ENCODE measurements around the gene ECM1. TPM values are rescaled to one million over a fixed set of nuclear protein-coding genes. Genes with fewer than 3 reads are reported as not detected.

Gene ECM1
- total RNA-seq, 1 experiment from 2014 or later = 1.7 TPM

DNA sequence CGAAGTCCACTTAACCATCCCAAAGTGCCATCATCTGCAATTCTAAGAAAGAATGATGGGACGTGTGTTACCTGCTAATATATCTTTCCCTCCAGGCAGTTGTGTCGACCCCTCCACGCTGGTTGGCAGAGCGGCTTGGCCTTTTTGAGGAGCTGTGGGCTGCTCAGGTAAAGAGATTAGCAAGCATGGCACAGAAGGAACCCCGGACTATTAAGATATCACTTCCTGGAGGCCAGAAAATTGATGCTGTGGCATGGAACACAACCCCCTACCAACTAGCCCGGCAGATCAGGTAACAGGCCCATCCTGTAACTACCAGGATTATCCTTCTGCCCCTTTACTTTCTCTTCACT, 20.2 kb upstream of the ECM1 start:
- no peaks in the 10 kb centered on the region for H3K27me3 Mint-ChIP-seq (ENCODE audit: insufficient read depth, unreplicated experiment)
- peaks cover 14% of the 10 kb centered on the region for H3K4me1 Mint-ChIP-seq (ENCODE audit: insufficient read depth, unreplicated experiment)
- POLR2A ChIA-PET = interaction anchor here (0.6 to 4.6 kb wide), 31 partner anchors 9 to 519 kb away, joined by 3 to 32 read pairs (median 5); partner anchors contain the start of genes ANXA9, APH1A, ECM1 and ENSA
- no peak for DNase-seq (ENCODE audit: unreplicated experiment)
- intact Hi-C loops (cut with micrococcal nuclease) = loop anchor here (10.0 kb wide), 1 partner anchor 327 kb away; no protein-coding TSS in a partner anchor
- H3K4me3 Mint-ChIP-seq (ENCODE audit: unreplicated experiment) = peak overlapping the region; percentile 99
- H3K36me3 Mint-ChIP-seq (ENCODE audit: insufficient read depth, unreplicated experiment) = peaks cover 40% of the 10 kb centered on the region
- no TSS peak for BruUV-seq (replicated peaks)
- TF ChIP-seq, protein P1, sequence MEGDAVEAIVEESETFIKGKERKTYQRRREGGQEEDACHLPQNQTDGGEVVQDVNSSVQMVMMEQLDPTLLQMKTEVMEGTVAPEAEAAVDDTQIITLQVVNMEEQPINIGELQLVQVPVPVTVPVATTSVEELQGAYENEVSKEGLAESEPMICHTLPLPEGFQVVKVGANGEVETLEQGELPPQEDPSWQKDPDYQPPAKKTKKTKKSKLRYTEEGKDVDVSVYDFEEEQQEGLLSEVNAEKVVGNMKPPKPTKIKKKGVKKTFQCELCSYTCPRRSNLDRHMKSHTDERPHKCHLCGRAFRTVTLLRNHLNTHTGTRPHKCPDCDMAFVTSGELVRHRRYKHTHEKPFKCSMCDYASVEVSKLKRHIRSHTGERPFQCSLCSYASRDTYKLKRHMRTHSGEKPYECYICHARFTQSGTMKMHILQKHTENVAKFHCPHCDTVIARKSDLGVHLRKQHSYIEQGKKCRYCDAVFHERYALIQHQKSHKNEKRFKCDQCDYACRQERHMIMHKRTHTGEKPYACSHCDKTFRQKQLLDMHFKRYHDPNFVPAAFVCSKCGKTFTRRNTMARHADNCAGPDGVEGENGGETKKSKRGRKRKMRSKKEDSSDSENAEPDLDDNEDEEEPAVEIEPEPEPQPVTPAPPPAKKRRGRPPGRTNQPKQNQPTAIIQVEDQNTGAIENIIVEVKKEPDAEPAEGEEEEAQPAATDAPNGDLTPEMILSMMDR (IDR thresholded peaks at IDR 0.05; ENCODE audit: unreplicated experiment) = no peak
- no peaks in the 10 kb centered on the region for H3K9me3 Mint-ChIP-seq (ENCODE audit: unreplicated experiment)
- H3K27ac Mint-ChIP-seq (ENCODE audit: low read depth, unreplicated experiment) = peak overlapping the region; percentile 93
- CTCF ChIA-PET = interaction anchor here (0.6 to 1.7 kb wide), 4 partner anchors 28 to 508 kb away, joined by 3 to 5 read pairs (median 4); partner anchors contain the start of gene FALEC

DNA sequence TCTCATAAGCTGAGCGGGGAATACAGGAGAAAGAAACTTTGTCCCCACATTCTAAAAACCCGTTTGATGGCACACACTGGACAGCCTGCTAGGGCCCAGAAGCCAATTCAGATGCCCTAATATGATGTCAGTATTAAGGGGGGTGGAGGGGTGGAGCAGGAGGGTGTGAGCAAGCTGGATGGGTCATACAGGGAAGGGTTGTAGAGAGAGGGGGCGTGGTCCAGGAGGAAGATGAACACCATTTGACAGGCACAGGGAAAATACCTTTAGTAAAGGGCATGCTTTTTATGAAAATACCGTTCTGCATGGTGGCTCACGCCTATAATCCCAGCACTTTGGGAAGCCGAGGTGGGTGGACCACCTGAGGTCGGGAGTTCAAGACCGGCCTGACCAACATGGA, 14.7 kb upstream of the ECM1 start:
- no peaks in the 10 kb centered on the region for H3K27me3 Mint-ChIP-seq (ENCODE audit: insufficient read depth, unreplicated experiment)

DNA sequence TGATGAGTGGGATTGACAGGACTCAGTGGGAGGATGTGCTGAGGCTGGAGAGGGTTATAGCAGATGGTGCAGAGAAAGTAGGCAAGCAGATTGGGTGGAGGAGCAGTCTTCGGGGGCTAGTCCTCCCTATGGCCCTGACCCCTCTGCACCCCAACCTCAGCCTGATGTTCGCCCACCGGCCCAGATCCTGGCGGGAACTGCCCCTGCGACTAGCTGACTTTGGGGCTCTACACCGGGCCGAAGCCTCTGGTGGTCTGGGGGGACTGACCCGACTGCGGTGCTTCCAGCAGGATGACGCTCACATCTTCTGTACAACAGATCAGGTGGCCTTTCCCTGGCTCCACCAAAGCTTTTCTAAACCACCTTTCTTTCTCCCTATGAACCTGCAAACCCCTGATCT, 9.6 kb upstream of the ECM1 start:
- H3K4me3 Mint-ChIP-seq (ENCODE audit: unreplicated experiment) = no peak overlapping the region
- H3K36me3 Mint-ChIP-seq (ENCODE audit: insufficient read depth, unreplicated experiment) = peaks cover 77% of the 10 kb centered on the region
- no peak overlapping the region for H3K27ac Mint-ChIP-seq (ENCODE audit: low read depth, unreplicated experiment)
- TF ChIP-seq, protein P1 (IDR thresholded peaks at IDR 0.05; ENCODE audit: unreplicated experiment) = no peak
- H3K9me3 Mint-ChIP-seq (ENCODE audit: unreplicated experiment) = no peaks in the 10 kb centered on the region
- intact Hi-C loops (cut with micrococcal nuclease) = no loop called here
- CTCF ChIA-PET = interaction anchor here (0.6 to 0.7 kb wide), 2 partner anchors 219 to 420 kb away, joined by 3 to 4 read pairs; no protein-coding TSS in a partner anchor
- no TSS peak for BruUV-seq (replicated peaks)
- H3K4me1 Mint-ChIP-seq (ENCODE audit: insufficient read depth, unreplicated experiment) = no peaks in the 10 kb centered on the region
- POLR2A ChIA-PET = interaction anchor here (1.3 to 1.4 kb wide), 2 partner anchors 9 to 11 kb away, joined by 4 to 9 read pairs; partner anchors contain the start of genes ECM1 and TARS2
- H3K27me3 Mint-ChIP-seq (ENCODE audit: insufficient read depth, unreplicated experiment) = no peaks in the 10 kb centered on the region
- DNase-seq (ENCODE audit: unreplicated experiment) = no peak

More for the DNA sequence above, 14.7 kb upstream of the ECM1 start:
- BruUV-seq (replicated peaks) = no TSS peak
- intact Hi-C loops (cut with micrococcal nuclease) = no loop called here
- peaks cover 6% of the 10 kb centered on the region for H3K4me1 Mint-ChIP-seq (ENCODE audit: insufficient read depth, unreplicated experiment)
- no peaks in the 10 kb centered on the region for H3K9me3 Mint-ChIP-seq (ENCODE audit: unreplicated experiment)
- H3K36me3 Mint-ChIP-seq (ENCODE audit: insufficient read depth, unreplicated experiment) = peaks cover 88% of the 10 kb centered on the region
- CTCF ChIA-PET = interaction anchor here (1.2 kb wide), 1 partner anchor 39 kb away, joined by 3 read pairs; no protein-coding TSS in a partner anchor
- TF ChIP-seq, protein P1 (IDR thresholded peaks at IDR 0.05; ENCODE audit: unreplicated experiment) = no peak
- no peak for DNase-seq (ENCODE audit: unreplicated experiment)
- H3K4me3 Mint-ChIP-seq (ENCODE audit: unreplicated experiment) = no peak overlapping the region
- H3K27ac Mint-ChIP-seq (ENCODE audit: low read depth, unreplicated experiment) = no peak overlapping the region
- POLR2A ChIA-PET = interaction anchor here (0.6 kb wide), 1 partner anchor 53 kb away, joined by 3 read pairs; no protein-coding TSS in a partner anchor

DNA sequence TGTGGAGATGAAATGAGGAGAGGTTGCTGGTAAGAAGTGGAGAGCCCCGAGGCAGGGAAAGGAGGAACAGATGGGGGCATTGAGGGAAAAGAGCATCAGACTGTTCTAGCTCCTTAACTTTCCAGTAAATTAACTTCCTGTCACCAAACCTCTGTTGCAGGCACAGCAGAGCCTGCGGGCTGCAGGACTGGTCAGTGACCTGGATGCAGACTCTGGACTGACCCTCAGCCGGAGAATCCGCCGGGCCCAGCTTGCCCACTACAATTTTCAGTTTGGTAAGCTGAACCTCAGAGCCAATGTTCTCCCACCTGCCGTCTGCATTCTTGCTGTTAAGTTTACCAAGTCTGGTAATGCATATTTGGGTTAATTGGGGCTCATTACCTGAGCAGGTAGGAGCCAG, 2.5 kb upstream of the ECM1 start:
- Mint-ChIP-seq H3K4me1 (ENCODE audit: insufficient read depth, unreplicated experiment) (peaks cover 7% of the 10 kb centered on the region), H3K27me3 (ENCODE audit: insufficient read depth, unreplicated experiment) (no peaks in the 10 kb centered on the region), H3K27ac (ENCODE audit: low read depth, unreplicated experiment) (no peak overlapping the region), H3K4me3 (ENCODE audit: unreplicated experiment) (no peak overlapping the region), H3K9me3 (ENCODE audit: unreplicated experiment) (no peaks in the 10 kb centered on the region), H3K36me3 (ENCODE audit: insufficient read depth, unreplicated experiment) (peaks cover 67% of the 10 kb centered on the region)
- CTCF ChIA-PET = interaction anchor here (0.7 kb wide), 1 partner anchor 62 kb away, joined by 3 read pairs; no protein-coding TSS in a partner anchor
- intact Hi-C loops (cut with micrococcal nuclease) = no loop called here
- no TSS peak for BruUV-seq (replicated peaks)
- POLR2A ChIA-PET = interaction anchor here (0.9 to 3.5 kb wide), 2 partner anchors 11 to 18 kb away, joined by 3 to 16 read pairs; partner anchors contain the start of genes FALEC and TARS2
- no peak for DNase-seq (ENCODE audit: unreplicated experiment)
- TF ChIP-seq, protein P1 (IDR thresholded peaks at IDR 0.05; ENCODE audit: unreplicated experiment) = no peak

Data from MCF 10A (cell line).